G401 (cell line): ENCODE measurements around the gene IL19. TPM values are rescaled to one million over a fixed set of nuclear protein-coding genes. Genes with fewer than 3 reads are reported as not detected.
"Not testable (repeated sequence)": the region's sequence is repeated elsewhere in the genome, so short reads cannot be mapped to it uniquely, and the experiment has no call there.

Experiments used
- DNase-seq: peaks from one replicate; pipeline ENCODE4 v3.0.0-alpha.2; 2015; ENCODE audit warnings: low spot score
- in situ Hi-C: cut with HindIII; loops from 2 replicates; pipeline ENCODE4 v1.10.0; 2016; ENCODE audit warnings: low sequenced_read_pairs, mixed read lengths
- total RNA-seq: library from RNA; depleted of rRNA; stranded (reverse); fragments of >200 nt; shearing (Covaris generic); gene quantifications from 2 replicates; pipeline ENCODE4 v1.2.3, GENCODE V29; 2014

IL19 gene
- total RNA-seq, 1 experiment from 2014 or later, result not detected

- in situ Hi-C loops, result no loop called here
- peak; percentile 74 for DNase-seq
These were observed 31.9 kb upstream of the IL19 start for GRCh38 chr1:206738370-206739366.

DNA sequence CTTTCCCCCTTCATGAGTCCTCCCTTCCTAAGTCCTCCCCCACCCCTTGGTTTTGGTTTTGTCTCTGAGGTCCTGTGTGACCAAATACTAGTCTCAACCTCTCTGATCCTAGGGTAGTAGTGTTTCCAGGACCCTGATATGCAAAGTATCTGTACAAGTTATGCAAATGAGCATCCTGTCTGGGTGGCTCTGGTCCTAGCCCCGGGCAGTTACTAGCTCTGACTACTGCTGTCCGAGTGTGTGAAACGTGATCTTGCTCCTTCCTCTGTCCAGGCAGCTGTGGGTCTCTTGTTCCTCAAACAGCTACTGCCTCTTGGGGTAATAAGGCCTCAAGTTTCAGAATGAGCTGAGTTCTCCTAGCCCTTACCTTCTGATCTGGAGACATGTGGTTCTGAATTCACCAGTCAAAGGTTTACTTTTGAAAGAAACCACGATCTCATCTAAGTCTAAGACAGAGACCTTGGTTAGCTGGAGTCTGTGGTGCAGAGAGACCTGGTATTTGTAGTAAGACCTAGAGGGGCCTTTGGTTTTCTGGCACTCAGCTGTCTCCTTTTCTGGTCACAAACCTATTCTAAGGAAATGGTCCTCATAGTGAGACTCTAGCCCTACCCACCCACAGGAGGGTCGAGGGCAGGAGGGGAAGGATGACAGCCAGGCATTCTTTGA is 31.0 kb upstream of the IL19 start:
- DNase-seq, result no peak
- in situ Hi-C loops, result no loop called here

DNA sequence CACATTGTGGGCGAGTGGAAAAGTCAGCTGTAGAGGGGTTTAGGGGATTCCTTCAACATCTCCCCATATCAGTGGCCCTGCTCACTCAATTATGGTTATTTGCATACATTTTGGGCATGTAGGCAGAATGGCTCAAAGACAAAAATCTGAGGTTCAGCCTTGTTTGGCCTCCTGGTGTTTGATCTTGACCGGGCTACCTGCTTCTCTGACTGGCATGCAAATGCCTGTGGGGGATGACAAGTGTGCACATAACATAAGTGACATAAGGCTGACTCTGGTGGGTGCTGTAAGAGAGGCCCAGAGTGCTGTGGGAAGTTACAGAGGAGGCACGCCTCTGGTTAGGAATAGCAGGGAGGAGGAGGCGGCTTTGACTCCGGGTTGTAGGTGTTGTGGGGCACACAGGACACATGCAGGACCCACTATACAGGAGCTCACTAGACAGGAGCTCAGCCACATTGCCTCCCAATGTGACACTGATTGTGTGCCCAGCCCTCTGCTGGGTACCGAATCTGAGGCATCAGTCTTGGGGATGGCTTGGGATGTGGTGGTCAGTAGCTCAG is 29.4 kb upstream of the IL19 start:
- DNase-seq, result no peak
- in situ Hi-C loops, result no loop called here

GRCh38 chr1:206742719-206743383 is 27.7 kb upstream of the IL19 start:
- no peak for DNase-seq
- in situ Hi-C loops, result no loop called here

DNA sequence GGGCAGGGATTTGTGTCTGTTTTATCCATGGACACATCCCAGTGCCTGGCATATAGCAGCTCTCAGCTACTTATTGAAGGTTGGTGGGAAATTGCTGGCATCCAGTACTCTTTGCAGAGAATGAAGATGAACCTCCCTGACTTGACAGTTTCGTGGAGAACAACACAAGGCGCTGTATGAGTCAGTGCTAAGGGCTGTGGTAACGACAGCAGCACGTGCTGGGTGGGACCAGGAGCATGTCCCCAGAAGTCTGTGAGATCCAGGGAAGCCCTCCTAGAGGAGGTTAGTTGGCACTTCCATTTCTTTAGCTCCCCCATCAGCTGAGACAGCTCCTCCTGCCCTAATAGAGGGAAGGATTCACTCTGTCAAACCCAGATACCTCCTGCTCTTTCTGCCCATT is 25.9 kb upstream of the IL19 start:
- DNase-seq, result no peak
- in situ Hi-C loops, result no loop called here

- in situ Hi-C loops, result no loop called here
These were observed 25.3 kb upstream of the IL19 start for GRCh38 chr1:206745301-206745700.

DNA sequence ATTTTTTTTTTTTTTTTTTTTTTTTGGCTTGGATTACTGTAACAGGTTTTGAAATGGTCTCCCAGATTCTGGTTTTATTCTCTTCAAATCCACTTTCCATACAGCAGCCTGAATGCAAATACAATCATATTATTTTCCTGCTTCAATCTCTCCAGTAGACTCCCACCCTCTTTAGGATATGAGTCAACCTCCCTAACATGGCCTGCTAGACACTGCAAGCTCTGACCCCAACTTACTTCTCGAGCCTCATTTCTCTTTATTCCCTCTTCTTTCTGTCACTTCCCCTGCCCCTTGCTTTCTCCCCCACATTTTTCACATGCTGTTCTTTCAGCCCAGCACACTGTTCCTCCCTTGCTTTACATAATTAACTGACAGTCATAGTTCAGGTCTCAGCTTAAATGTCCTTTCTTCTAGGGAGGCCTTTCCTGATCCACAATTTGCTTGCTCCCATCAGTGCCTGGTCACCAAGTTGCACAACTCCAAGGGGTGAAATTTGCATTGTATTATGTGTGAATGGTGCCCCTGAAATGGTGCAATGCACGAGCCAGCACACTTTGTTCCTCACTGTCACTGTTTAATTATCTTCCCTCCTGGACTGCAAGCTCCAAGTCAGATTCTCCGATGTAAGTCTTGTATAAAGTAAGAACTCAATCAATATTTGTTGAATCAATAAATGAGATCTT is 22.1 kb upstream of the IL19 start:
- no peak for DNase-seq
- in situ Hi-C loops, result no loop called here

More at GRCh38 chr1:206745301-206745700, 25.3 kb upstream of the IL19 start:
- no peak for DNase-seq

- no peak for DNase-seq
- in situ Hi-C loops, result no loop called here
These were observed 18.7 kb upstream of the IL19 start for GRCh38 chr1:206751891-206752290.

DNA sequence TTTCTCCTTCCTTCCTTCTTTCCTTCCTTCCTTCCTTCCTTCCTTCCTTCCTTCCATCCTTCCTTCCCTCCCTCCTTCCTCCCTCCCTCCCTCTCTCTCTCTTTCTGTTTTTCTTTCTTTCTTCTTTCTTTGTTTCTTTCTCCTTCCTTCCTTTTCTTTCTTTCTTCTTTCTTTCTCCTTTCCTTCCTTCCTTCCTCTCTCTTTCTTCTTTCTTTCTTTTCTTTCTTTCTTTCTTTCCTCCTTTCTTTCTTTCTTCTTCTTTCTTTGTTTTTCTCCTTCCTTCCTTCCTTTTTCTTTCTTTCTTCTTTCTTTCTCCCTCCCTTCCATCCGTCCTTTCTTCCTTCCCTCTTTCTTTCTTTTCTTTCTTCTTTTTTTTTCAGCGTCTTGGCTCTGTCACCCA is 18.1 kb upstream of the IL19 start:
- DNase-seq, result no peak
- in situ Hi-C loops, result no loop called here

- in situ Hi-C loops, result no loop called here
- no peak for DNase-seq
These were observed 17.4 kb upstream of the IL19 start for GRCh38 chr1:206753141-206753540.

DNA sequence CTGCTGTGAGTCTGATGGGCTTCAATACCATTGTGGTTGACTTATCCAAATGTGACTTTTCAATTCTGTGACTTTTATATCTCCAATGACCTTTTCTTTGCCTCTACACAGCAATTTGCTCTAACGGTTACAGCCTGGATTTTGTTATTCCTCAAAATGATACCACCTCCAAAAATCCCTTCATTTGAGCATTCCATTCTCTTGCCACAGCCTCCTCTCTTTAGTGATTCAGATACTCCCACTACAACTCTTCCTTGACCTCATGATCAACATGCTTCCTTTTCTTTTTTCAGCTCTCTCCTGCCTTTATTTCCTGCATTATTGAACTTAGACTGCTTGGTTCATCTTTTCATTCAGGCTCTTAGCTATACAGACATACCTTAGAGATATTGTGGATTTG is 16.6 kb upstream of the IL19 start:
- DNase-seq, result no peak
- in situ Hi-C loops, result no loop called here

DNA sequence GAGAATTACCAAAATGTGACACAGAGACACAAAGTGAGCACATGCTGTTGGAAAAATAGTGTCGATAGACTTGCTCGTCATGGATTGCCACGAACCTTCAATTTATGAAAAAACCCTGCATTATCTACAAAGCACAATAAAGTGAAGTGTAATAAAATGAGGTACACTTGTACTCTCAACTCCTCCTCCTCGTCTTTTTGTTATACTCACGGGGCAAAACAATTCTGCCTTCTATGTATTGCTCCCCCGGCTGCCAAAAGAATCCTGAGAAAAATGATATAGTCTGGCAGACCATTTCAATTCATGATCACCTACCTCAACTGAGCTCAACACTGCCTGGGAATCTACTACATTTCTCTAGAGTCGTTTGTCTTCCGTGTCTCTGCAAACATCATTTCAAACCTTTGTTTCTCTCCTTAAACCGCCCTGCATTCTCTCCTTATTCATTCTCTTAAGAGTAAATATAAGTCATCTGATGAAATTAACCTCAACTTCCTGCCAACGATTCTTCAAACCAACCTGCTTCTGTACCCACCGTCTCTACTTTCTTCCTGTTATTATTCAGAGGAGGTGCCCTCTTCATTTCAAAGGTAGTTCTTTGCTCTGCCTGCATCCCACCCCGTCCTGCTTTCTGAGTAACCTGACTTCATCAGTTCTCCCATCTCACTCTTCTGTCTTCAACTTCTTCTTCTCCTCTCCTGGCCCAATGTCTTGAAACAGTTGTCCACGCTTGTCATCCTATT is 12.9 kb upstream of the IL19 start:
- DNase-seq, result no peak
- in situ Hi-C loops, result no loop called here

DNA sequence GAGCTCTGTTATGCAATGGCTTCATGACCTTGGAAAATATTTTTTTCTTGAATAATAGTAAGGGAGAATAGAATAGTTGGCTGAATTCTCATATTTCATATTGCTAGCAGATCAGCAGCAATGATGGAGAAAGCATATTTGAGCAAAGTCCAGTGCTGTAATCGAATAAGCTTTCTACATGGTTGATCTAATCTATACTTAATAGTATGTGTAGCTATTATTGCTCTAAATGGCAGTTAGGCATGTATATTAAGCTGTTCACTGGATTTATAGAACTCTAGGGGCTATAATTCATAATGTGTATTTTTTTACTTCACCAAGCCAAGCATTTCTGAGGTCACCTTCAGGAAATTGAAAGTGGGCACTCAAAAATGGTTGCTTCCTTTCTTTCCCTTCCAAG is 10.0 kb upstream of the IL19 start:
- in situ Hi-C loops, result no loop called here
- DNase-seq, result no peak

GRCh38 chr1:206761159-206761768 is 9.3 kb upstream of the IL19 start:
- in situ Hi-C loops, result no loop called here
- no peak for DNase-seq

GRCh38 chr1:206762741-206763364 is 7.7 kb upstream of the IL19 start:
- DNase-seq, in situ Hi-C loops: not testable (repeated sequence)

GRCh38 chr1:206765771-206766170 is 4.8 kb upstream of the IL19 start:
- in situ Hi-C loops, DNase-seq: not testable (repeated sequence)

DNA sequence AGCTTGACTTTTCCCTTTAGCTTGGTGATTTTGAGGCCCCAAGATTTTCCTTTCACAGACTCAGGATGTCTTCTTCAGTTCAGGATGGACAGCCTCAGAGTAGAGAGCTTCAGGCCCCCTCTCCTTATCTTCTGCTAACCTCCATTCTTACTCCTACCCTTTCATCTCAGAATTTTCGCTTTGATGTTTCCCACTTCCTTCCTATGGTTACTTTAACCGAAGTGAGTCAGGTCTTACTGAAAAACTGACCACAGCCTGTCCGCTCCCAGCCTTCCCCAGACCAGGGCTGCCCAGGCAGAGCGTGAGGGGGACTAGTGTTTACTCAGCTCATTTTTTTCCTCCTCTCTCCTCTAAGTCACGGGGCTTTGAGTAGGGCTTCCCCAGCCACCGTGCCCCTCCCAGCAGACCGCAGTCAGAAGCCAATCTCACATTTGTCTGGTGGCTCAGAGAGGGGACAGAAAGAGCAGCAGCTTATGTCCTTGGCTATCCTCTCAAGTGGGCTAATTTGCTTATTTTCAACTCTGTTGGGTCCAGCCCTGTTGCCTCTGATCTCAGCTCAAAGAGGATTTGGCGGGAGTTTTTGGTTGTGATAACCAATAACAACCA is 4.2 kb upstream of the IL19 start:
- in situ Hi-C loops, result no loop called here
- DNase-seq, result no peak
